ENCODE measurements around the gene PTPDC1.

PTPDC1 gene

GRCh38 chr9:94142353-94142752, 58.1 kb downstream of the PTPDC1 start:
- FAIRE-seq, result no peak

- FAIRE-seq, result no peak
Observed at GRCh38 chr9:94144394-94144793, 60.1 kb downstream of the PTPDC1 start.

- FAIRE-seq, result no peak
Observed at GRCh38 chr9:94145640-94146039, 61.4 kb downstream of the PTPDC1 start.

GRCh38 chr9:94147776-94148175, 63.5 kb downstream of the PTPDC1 start:
- no peak for FAIRE-seq

GRCh38 chr9:94148419-94148818, 64.2 kb downstream of the PTPDC1 start:
- no peak for FAIRE-seq

GRCh38 chr9:94149696-94150095, 65.4 kb downstream of the PTPDC1 start:
- no peak for FAIRE-seq

GRCh38 chr9:94150279-94150828, 66.1 kb downstream of the PTPDC1 start:
- FAIRE-seq, result no peak

- no peak for FAIRE-seq
Observed at GRCh38 chr9:94150890-94151650, 66.8 kb downstream of the PTPDC1 start.

GRCh38 chr9:94153905-94154304, 69.6 kb downstream of the PTPDC1 start:
- FAIRE-seq, result no peak

- no peak for FAIRE-seq
Observed at GRCh38 chr9:94156348-94157049, 72.2 kb downstream of the PTPDC1 start.

GRCh38 chr9:94157050-94157801, 73.0 kb downstream of the PTPDC1 start:
- no peak for FAIRE-seq
